Ovary (tissue), 9 donors: ENCODE results near the gene FLACC1. TPM values are rescaled to one million over a fixed set of nuclear protein-coding genes. Genes with fewer than 3 reads are reported as not detected.

Experiments used
- DNase-seq, 5 donors: peaks; one replicate each; pipeline ENCODE4 v3.0.0-alpha.2; 2019 to 2020
- H3K27ac ChIP-seq, 2 donors: fragments of 200-600 bp; one replicate each; pipeline versions ENCODE4 v1.5.1 to v1.8.0; 2019 to 2022
- H3K27me3 ChIP-seq: fragments of 200-600 bp; one replicate; pipeline ENCODE4 v1.8.0; 2022
- H3K36me3 ChIP-seq: fragments of 200-600 bp; sonication (generic); one replicate; pipeline ENCODE4 v1.5.1; 2019
- H3K4me1 ChIP-seq: one replicate; pipeline ENCODE4 v1.8.1; 2013; ENCODE audit warnings: mild to moderate bottlenecking, moderate library complexity; ENCODE audit not compliant: insufficient read depth
- H3K4me3 ChIP-seq: fragments of 200-600 bp; sonication (generic); one replicate; pipeline ENCODE4 v1.5.1; 2017
- H3K9me3 ChIP-seq, 2 donors: fragments of 200-600 bp in 1 of 2; sonication (generic) in 1 of 2; one replicate each; pipeline versions ENCODE4 v1.5.1 to v1.8.1; 2013 to 2019; ENCODE audit warnings: mild to moderate bottlenecking in 1 of 2, moderate library complexity in 1 of 2
- EP300 ChIP-seq: sonication (generic); formaldehyde crosslinking; IDR thresholded peaks from one replicate; pipeline ENCODE4 v1.6.1; 2017; ENCODE audit warnings: antibody characterized with exemption
- POLR2A ChIP-seq: fragments of 450-650 bp; IDR thresholded peaks from one replicate; pipeline ENCODE4 v1.6.1; 2017; ENCODE audit warnings: antibody characterized with exemption, mild to moderate bottlenecking, moderate library complexity
- WGBS, 3 donors: extraction: QIAGEN DNeasy Blood & Tissue Kit in 1 of 3; methylation state at CpG; one replicate each; pipeline versions ENCODE4 v1.1.5 to v1.1.7; 2013 to 2017; 5-methylcytosine and 5-hydroxymethylcytosine counted together
- intact Hi-C, 4 donors: fragments of 100-400 bp; cut with DNase I; formaldehyde crosslinking; loops; one replicate each; pipeline versions ENCODE4 v1.11.0 to v1.15.1; 2022 to 2023
- polyA plus RNA-seq, 2 donors: library from polyadenylated mRNA; stranded (reverse); fragments of 200-250 nt in 1 of 2; fragments of 350-450 nt in 1 of 2; fragmentation: Illumina TruSeq in 1 of 2; extraction: RNeasy Lipid Tissue Mini Kit (QIAGEN cat#74804) in 1 of 2; gene quantifications; one replicate each; pipeline ENCODE4 v1.2.3, GENCODE V29; 2013 to 2014
- total RNA-seq, 7 donors: library from RNA; depleted of rRNA in 2 of 7; stranded (reverse); fragments of >200 nt in 2 of 7; fragmentation: NEBNext Ultra II Directional in 3 of 7; extraction: Animal tissue kit (Norgen Biotek cat#: 25700) in 3 of 7; gene quantifications; one replicate each; pipeline versions ENCODE4 v1.1.0 to v1.2.4, GENCODE V29; 2016 to 2023
- TF ChIP-seq, protein P1 (sequence below), 3 donors: fragments of 450-650 bp in 2 of 3; fragments of 200-600 bp in 1 of 3; IDR thresholded peaks; one replicate each; pipeline versions ENCODE4 v1.5.1 to v1.8.0; 2016 to 2022; ENCODE audit warnings: antibody characterized with exemption in 3 of 3, mild to moderate bottlenecking in 1 of 3
- donor health status: DM: no; HTN: no; CAD: no; lungs with moderate emphysema.
- donor health status: DM: no; HTN: no; CAD: no.
- donor health status: Bipolar disorder and iron deficiency.
- donor health status: DM: yes; HTN: yes; CAD: no.
- donor health status: DM: no; HTN: no; CAD: no.
- donor health status: DM: yes; HTN: yes; CAD: no.

Gene FLACC1
- total and polyA plus RNA-seq, 9 donors, result 0.30 to 4.4 (median 0.83) TPM; not detected in 1

GRCh38 chr2:201280191-201281040, 76.7 kb downstream of the FLACC1 start:
- no peak overlapping the region for H3K27ac ChIP-seq
- no peaks in the 10 kb centered on the region for H3K36me3 ChIP-seq
- intact Hi-C loops, result no loop called here
- DNase-seq, result no peak
- no peaks in the 10 kb centered on the region for H3K9me3 ChIP-seq
- 95 to 97% (median 95%) methylated on average over 3 of the region's 3 CpGs for WGBS, 3 donors
- no peak for TF ChIP-seq EP300
- TF ChIP-seq, protein P1, sequence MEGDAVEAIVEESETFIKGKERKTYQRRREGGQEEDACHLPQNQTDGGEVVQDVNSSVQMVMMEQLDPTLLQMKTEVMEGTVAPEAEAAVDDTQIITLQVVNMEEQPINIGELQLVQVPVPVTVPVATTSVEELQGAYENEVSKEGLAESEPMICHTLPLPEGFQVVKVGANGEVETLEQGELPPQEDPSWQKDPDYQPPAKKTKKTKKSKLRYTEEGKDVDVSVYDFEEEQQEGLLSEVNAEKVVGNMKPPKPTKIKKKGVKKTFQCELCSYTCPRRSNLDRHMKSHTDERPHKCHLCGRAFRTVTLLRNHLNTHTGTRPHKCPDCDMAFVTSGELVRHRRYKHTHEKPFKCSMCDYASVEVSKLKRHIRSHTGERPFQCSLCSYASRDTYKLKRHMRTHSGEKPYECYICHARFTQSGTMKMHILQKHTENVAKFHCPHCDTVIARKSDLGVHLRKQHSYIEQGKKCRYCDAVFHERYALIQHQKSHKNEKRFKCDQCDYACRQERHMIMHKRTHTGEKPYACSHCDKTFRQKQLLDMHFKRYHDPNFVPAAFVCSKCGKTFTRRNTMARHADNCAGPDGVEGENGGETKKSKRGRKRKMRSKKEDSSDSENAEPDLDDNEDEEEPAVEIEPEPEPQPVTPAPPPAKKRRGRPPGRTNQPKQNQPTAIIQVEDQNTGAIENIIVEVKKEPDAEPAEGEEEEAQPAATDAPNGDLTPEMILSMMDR (IDR thresholded peaks at IDR 0.05), result no peak
- no peak for TF ChIP-seq POLR2A
- no peaks in the 10 kb centered on the region for H3K4me1 ChIP-seq
- H3K27me3 ChIP-seq, result no peaks in the 10 kb centered on the region
- H3K4me3 ChIP-seq, result no peak overlapping the region

DNA sequence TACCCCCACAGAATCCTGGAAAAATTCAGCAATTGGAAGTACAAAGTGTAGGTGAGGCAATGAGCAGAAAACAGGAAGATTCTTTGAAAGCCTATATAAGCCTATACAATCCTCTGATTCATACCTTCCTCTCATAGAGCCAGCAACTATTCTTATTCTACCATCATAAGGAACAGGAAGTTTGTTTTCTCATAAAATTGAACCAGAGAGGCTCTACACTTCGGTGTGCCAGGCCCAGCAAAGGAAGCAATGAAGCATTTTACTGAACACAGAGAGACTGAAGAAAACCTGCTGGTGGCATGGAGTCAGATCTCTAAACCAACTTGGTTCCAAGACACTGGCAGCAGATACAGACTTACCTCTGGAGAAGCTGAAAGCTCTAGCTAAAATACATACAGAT, 78.1 kb downstream of the FLACC1 start:
- Histone ChIP-seq H3K36me3 (no peaks in the 10 kb centered on the region), H3K27me3 (no peaks in the 10 kb centered on the region), H3K27ac (no peak overlapping the region), H3K4me1 (no peaks in the 10 kb centered on the region), H3K9me3 (no peaks in the 10 kb centered on the region), H3K4me3 (no peak overlapping the region)
- TF ChIP-seq EP300 (no peak), POLR2A (no peak)
- TF ChIP-seq, protein P1 (IDR thresholded peaks at IDR 0.05), result no peak
- intact Hi-C loops, result no loop called here
- WGBS, 3 donors, result 91 to 95% (median 93%) methylated on average over 1 of the region's 1 CpG
- DNase-seq, result no peak

DNA sequence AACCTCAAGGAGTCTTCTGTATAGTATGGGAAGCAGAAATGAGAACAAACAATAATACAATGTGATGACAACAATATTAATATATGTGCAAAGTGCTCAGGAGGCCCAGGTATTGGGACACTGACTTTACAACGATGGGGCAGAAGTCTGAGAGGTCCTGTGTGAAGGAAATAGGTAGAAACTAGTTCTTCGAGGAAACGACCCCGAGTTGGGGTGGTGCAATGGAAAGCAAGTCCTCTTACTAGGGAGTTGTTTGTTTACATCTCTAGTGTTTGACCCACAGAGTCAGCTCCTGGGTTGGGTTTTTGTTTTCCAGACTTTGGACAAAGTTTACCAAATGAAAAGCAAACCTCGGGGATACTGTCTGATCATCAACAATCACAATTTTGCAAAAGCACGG, 80.6 kb downstream of the FLACC1 start:
- 86 to 91% (median 86%) methylated on average over 6 of the region's 6 CpGs for WGBS, 3 donors
- H3K27me3 ChIP-seq, result no peaks in the 10 kb centered on the region
- H3K27ac ChIP-seq, result no peak overlapping the region
- intact Hi-C loops, result no loop called here
- no peak for TF ChIP-seq EP300
- TF ChIP-seq POLR2A, result no peak
- TF ChIP-seq, protein P1 (IDR thresholded peaks at IDR 0.05), result no peak
- H3K4me3 ChIP-seq, result no peak overlapping the region
- DNase-seq, result no peak
- no peaks in the 10 kb centered on the region for H3K4me1 ChIP-seq
- H3K36me3 ChIP-seq, result no peaks in the 10 kb centered on the region
- H3K9me3 ChIP-seq, result no peaks in the 10 kb centered on the region

GRCh38 chr2:201275990-201276389, 81.2 kb downstream of the FLACC1 start:
- Histone ChIP-seq H3K4me1 (no peaks in the 10 kb centered on the region), H3K27me3 (no peaks in the 10 kb centered on the region), H3K9me3 (no peaks in the 10 kb centered on the region), H3K27ac (no peak overlapping the region), H3K4me3 (no peak overlapping the region), H3K36me3 (no peaks in the 10 kb centered on the region)
- no peak for DNase-seq
- TF ChIP-seq, protein P1 (IDR thresholded peaks at IDR 0.05), result no peak
- TF ChIP-seq POLR2A, result no peak
- TF ChIP-seq EP300, result no peak
- intact Hi-C loops, result no loop called here
- WGBS, 3 donors, result 66 to 69% (median 68%) methylated on average over 5 of the region's 5 CpGs
